SK-N-SH treated with all-trans-retinoic acid at 6 μM for 48 hours (cell line): ENCODE data around the gene DISP3.
"Not testable (repeated sequence)": the region's sequence is repeated elsewhere in the genome, so short reads cannot be mapped to it uniquely, and the experiment has no call there.

Source experiments
- ATAC-seq: fragments of 200-7000 bp; cut with Tn5 transposase; 3 replicates; pipeline ENCODE4 v1.9.1; 2020; ENCODE audit warnings: mild to moderate bottlenecking, moderate library complexity
- ARNTL ChIP-seq: fragments of 450-650 bp; formaldehyde crosslinking; IDR thresholded peaks from 2 replicates; pipeline ENCODE4 v1.5.0; 2020; ENCODE audit warnings: low read depth, mild to moderate bottlenecking, moderate library complexity, borderline replicate concordance
- BACH2 ChIP-seq: fragments of 250-450 bp; sonication (Bioruptor Pico); IDR thresholded peaks from 2 replicates; pipeline ENCODE4 v1.9.0; 2021; ENCODE audit warnings: mild to moderate bottlenecking, borderline replicate concordance
- ESRRG ChIP-seq: fragments of 250-450 bp; sonication (Bioruptor Pico); IDR thresholded peaks from 2 replicates; pipeline ENCODE4 v1.6.1; 2021; ENCODE audit warnings: mild to moderate bottlenecking
- GLIS3 ChIP-seq: fragments of 250-450 bp; sonication (Bioruptor Pico); IDR thresholded peaks from 2 replicates; pipeline ENCODE4 v1.5.0; 2020; ENCODE audit warnings: mild to moderate bottlenecking, moderate library complexity
- ISL1 ChIP-seq: fragments of 250-450 bp; sonication (Bioruptor Pico); IDR thresholded peaks from 2 replicates; pipeline ENCODE4 v2.1.2; 2022; ENCODE audit warnings: mild to moderate bottlenecking, moderate library complexity
- PPARA ChIP-seq: fragments of 250-450 bp; sonication (Bioruptor Pico); IDR thresholded peaks from 2 replicates; pipeline ENCODE4 v1.5.0; 2020; ENCODE audit warnings: mild to moderate bottlenecking, borderline replicate concordance
- RARB ChIP-seq: fragments of 250-450 bp; sonication (Bioruptor Pico); IDR thresholded peaks from 2 replicates; pipeline ENCODE4 v1.8.0; 2021; ENCODE audit warnings: mild to moderate bottlenecking, moderate library complexity
- SNAI2 ChIP-seq: fragments of 250-450 bp; sonication (Bioruptor Pico); IDR thresholded peaks from 2 replicates; pipeline ENCODE4 v1.5.0; 2020; ENCODE audit warnings: mild to moderate bottlenecking, moderate library complexity
- TCF4 ChIP-seq: fragments of 250-450 bp; sonication (Bioruptor Pico); IDR thresholded peaks from 2 replicates; pipeline ENCODE4 v1.8.0; 2021; ENCODE audit warnings: mild to moderate bottlenecking, moderate library complexity, borderline replicate concordance
- TOX ChIP-seq: fragments of 250-450 bp; sonication (Bioruptor Pico); IDR thresholded peaks from 2 replicates; pipeline ENCODE4 v1.8.0; 2021; ENCODE audit warnings: mild to moderate bottlenecking, moderate library complexity, borderline replicate concordance
- ZC3H10 ChIP-seq: fragments of 250-450 bp; sonication (Bioruptor Pico); IDR thresholded peaks from 2 replicates; pipeline ENCODE4 v1.5.1; 2021; ENCODE audit warnings: mild to moderate bottlenecking, moderate library complexity
- ZFP3 ChIP-seq: fragments of 250-450 bp; sonication (Bioruptor Pico); IDR thresholded peaks from 2 replicates; pipeline ENCODE4 v1.5.0; 2020; ENCODE audit warnings: mild to moderate bottlenecking, moderate library complexity
- ZFP30 ChIP-seq: fragments of 450-650 bp; formaldehyde crosslinking; IDR thresholded peaks from 2 replicates; pipeline ENCODE4 v1.5.0; 2022; ENCODE audit warnings: mild to moderate bottlenecking, moderate library complexity
- ZNF565 ChIP-seq: fragments of 450-650 bp; formaldehyde crosslinking; conservative IDR thresholded peaks from 2 replicates; pipeline ENCODE4 v1.5.0; 2020; ENCODE audit warnings: low read depth, mild to moderate bottlenecking, moderate library complexity
- ZNF70 ChIP-seq: fragments of 450-650 bp; formaldehyde crosslinking; IDR thresholded peaks from 2 replicates; pipeline ENCODE4 v1.5.0; 2020; ENCODE audit warnings: mild to moderate bottlenecking, moderate library complexity
- ZNF8 ChIP-seq: fragments of 450-650 bp; formaldehyde crosslinking; IDR thresholded peaks from 2 replicates; pipeline ENCODE4 v1.5.0; 2020; ENCODE audit warnings: mild to moderate bottlenecking, moderate library complexity
- TF ChIP-seq, protein P1 (sequence below): fragments of 250-450 bp; sonication (Bioruptor Pico); IDR thresholded peaks from 2 replicates; pipeline ENCODE4 v1.8.0; 2020; ENCODE audit warnings: mild to moderate bottlenecking, moderate library complexity, borderline replicate concordance
- TF ChIP-seq, protein P2 (sequence below): fragments of 250-450 bp; sonication (Bioruptor Pico); IDR thresholded peaks from 2 replicates; pipeline ENCODE4 v1.5.0; 2020; ENCODE audit warnings: mild to moderate bottlenecking, moderate library complexity
- TF ChIP-seq, protein P3 (sequence below): fragments of 250-450 bp; sonication (Bioruptor Pico); IDR thresholded peaks from 2 replicates; pipeline ENCODE4 v1.5.1; 2020; ENCODE audit warnings: low read depth, mild to moderate bottlenecking, moderate library complexity
- TF ChIP-seq, protein P4 (sequence below): fragments of 250-450 bp; sonication (Bioruptor Pico); IDR thresholded peaks from 2 replicates; pipeline ENCODE4 v1.8.0; 2021; ENCODE audit warnings: low read depth, mild to moderate bottlenecking, moderate library complexity, borderline replicate concordance

The DISP3 gene

DNA sequence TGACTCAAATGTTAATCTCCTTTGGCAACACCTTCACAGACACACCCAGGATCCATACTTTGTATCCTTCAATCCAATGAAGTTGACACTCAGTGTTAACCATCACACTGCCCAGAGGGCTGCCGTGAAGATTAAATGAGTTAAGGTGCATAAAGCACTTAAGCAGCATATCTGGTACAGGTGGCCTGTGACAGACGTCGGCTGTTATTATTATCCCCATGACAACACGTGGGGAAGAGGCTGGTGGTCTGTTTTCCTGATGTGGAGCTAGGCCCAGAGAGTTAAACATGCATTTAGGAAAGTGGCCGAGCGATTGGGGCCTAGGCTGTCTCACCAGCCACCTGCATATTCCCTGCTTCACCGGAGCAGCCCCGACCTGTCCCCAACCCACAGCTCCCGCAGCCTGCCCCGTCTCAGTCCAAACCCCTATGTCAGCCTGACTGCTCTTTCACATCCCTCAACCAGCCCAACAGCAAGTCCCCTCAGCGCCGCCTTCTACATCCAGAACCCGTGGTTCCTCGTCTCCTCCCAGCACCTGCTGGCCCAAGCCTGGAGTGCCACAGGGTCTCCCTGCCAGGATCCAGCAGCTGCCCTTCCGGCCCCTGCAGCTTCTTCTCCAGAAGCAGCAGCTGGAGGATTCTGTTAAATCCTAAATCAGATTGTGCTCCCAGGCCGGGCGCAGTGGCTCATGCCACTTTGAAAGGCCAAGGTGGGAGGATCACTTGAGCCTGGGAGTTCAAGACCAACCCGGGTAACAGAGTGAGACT is 97.3 kb downstream of the DISP3 start (continued):
- TF ChIP-seq ARNTL (no peak), ESRRG (no peak), ZNF8 (CRISPR knock-in tag) (no peak), SNAI2 (no peak), ZFP30 (CRISPR knock-in tag) (no peak)

DNA sequence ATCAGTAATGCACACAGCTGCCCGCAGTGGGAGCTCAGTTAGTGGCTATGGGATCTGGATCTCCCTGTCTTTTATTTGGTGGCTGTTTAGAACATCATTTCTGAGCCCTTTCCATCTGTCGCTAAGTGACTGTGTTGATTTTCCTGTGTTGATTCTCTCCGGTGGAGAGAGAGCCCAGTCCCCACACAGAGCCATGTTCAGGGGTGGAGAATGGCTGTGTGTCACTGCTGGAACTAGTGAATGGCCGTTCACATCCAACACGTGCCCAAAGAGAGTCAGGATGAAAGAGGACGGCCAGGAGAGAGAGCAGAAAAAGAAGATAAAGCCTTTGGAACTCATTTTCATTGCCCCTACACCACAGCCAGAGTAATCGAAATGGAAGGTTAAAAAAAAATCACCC is 99.0 kb downstream of the DISP3 start:
- TF ChIP-seq, protein P1, sequence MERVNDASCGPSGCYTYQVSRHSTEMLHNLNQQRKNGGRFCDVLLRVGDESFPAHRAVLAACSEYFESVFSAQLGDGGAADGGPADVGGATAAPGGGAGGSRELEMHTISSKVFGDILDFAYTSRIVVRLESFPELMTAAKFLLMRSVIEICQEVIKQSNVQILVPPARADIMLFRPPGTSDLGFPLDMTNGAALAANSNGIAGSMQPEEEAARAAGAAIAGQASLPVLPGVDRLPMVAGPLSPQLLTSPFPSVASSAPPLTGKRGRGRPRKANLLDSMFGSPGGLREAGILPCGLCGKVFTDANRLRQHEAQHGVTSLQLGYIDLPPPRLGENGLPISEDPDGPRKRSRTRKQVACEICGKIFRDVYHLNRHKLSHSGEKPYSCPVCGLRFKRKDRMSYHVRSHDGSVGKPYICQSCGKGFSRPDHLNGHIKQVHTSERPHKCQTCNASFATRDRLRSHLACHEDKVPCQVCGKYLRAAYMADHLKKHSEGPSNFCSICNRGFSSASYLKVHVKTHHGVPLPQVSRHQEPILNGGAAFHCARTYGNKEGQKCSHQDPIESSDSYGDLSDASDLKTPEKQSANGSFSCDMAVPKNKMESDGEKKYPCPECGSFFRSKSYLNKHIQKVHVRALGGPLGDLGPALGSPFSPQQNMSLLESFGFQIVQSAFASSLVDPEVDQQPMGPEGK = no peak
- TF ChIP-seq RARB (CRISPR knock-in tag) = no peak
- TF ChIP-seq, protein P2, sequence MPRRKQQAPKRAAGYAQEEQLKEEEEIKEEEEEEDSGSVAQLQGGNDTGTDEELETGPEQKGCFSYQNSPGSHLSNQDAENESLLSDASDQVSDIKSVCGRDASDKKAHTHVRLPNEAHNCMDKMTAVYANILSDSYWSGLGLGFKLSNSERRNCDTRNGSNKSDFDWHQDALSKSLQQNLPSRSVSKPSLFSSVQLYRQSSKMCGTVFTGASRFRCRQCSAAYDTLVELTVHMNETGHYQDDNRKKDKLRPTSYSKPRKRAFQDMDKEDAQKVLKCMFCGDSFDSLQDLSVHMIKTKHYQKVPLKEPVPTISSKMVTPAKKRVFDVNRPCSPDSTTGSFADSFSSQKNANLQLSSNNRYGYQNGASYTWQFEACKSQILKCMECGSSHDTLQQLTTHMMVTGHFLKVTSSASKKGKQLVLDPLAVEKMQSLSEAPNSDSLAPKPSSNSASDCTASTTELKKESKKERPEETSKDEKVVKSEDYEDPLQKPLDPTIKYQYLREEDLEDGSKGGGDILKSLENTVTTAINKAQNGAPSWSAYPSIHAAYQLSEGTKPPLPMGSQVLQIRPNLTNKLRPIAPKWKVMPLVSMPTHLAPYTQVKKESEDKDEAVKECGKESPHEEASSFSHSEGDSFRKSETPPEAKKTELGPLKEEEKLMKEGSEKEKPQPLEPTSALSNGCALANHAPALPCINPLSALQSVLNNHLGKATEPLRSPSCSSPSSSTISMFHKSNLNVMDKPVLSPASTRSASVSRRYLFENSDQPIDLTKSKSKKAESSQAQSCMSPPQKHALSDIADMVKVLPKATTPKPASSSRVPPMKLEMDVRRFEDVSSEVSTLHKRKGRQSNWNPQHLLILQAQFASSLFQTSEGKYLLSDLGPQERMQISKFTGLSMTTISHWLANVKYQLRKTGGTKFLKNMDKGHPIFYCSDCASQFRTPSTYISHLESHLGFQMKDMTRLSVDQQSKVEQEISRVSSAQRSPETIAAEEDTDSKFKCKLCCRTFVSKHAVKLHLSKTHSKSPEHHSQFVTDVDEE = no peak
- no peak for TF ChIP-seq ZFP30 (CRISPR knock-in tag)
- TF ChIP-seq TOX (CRISPR knock-in tag) = no peak
- no peak for ATAC-seq

DNA sequence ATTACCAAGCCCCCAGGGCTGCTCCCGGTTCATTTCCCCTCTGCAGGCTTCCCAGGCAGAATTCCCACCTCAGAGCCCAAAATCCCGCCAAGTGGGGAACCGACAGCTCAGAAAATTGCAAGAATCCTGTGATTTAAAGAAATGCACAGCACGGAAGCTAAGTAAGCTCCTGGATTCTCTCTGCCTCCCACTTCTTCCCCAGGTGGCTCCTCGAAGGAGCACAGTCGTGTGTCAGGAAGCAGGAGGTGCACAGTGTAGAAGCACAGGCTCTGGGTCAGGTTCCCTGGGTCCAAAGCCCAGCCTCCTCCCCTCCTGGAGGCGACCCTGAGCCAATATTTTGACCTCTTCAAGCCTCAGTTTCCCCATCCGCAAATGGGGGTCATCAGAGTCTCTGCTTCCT is 100.6 kb downstream of the DISP3 start:
- TF ChIP-seq PPARA (CRISPR knock-in tag) (no peak), SNAI2 (no peak), GLIS3 (CRISPR knock-in tag) (no peak), ZFP3 (CRISPR knock-in tag) (no peak), ISL1 (CRISPR knock-in tag) (no peak), ZNF565 (CRISPR knock-in tag) (no peak), TOX (CRISPR knock-in tag) (no peak), TCF4 (CRISPR knock-in tag) (no peak), ZFP30 (CRISPR knock-in tag) (no peak), ESRRG (no peak), ZNF70 (no peak), ZC3H10 (no peak), BACH2 (CRISPR knock-in tag) (no peak)
- TF ChIP-seq, protein P3, sequence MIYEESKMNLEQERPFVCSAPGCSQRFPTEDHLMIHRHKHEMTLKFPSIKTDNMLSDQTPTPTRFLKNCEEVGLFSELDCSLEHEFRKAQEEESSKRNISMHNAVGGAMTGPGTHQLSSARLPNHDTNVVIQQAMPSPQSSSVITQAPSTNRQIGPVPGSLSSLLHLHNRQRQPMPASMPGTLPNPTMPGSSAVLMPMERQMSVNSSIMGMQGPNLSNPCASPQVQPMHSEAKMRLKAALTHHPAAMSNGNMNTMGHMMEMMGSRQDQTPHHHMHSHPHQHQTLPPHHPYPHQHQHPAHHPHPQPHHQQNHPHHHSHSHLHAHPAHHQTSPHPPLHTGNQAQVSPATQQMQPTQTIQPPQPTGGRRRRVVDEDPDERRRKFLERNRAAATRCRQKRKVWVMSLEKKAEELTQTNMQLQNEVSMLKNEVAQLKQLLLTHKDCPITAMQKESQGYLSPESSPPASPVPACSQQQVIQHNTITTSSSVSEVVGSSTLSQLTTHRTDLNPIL (CRISPR knock-in tag) = no peak
- TF ChIP-seq, protein P4, sequence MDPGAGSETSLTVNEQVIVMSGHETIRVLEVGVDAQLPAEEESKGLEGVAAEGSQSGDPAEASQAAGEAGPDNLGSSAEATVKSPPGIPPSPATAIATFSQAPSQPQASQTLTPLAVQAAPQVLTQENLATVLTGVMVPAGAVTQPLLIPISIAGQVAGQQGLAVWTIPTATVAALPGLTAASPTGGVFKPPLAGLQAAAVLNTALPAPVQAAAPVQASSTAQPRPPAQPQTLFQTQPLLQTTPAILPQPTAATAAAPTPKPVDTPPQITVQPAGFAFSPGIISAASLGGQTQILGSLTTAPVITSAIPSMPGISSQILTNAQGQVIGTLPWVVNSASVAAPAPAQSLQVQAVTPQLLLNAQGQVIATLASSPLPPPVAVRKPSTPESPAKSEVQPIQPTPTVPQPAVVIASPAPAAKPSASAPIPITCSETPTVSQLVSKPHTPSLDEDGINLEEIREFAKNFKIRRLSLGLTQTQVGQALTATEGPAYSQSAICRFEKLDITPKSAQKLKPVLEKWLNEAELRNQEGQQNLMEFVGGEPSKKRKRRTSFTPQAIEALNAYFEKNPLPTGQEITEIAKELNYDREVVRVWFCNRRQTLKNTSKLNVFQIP = no peak
- TF ChIP-seq, protein P2 = no peak
- TF ChIP-seq, protein P1 = no peak
- no peak for ATAC-seq

DNA sequence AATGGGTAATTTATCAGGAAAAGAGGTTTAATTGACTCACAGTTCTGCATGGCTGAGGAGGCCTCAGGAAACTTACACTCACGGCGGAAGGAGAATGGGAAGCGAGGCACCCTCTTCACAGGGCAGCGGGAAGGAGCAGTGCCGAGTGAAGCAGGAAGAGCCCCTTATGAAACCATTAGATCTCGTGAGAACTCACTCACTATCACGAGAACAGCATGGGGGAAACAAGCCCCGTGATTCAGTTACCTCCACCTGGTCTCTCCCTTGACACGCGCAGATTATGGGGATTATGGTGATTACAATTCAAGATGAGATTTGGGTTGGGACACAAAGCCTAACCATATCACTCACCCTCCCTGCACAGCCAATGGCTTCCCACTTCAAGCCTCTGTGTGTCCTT is 101.1 kb downstream of the DISP3 start:
- ATAC-seq = not testable (repeated sequence)
